Umbilical cord (tissue), 2 donors: Measurements from ENCODE around the gene PPM1H. TPM values are rescaled to one million over a fixed set of nuclear protein-coding genes. Genes with fewer than 3 reads are reported as not detected.

Experiments
- DNase-seq: peaks from one replicate; pipeline ENCODE4 v3.0.0-alpha.2; 2015; ENCODE audit warnings: low spot score
- total RNA-seq: library from RNA; depleted of rRNA; stranded (reverse); fragments of >200 nt; gene quantifications from one replicate; pipeline ENCODE4 v1.2.3, GENCODE V29; 2014; ENCODE audit warnings: low replicate concordance; ENCODE audit not compliant: insufficient read depth

Gene PPM1H
- total RNA-seq, 1 donor from 2014 or later, result 1.9 TPM

GRCh38 chr12:62654326-62655241, 280.4 kb downstream of the PPM1H start:
- no peak for DNase-seq

GRCh38 chr12:62653740-62654139, 281.2 kb downstream of the PPM1H start:
- no peak for DNase-seq

DNA sequence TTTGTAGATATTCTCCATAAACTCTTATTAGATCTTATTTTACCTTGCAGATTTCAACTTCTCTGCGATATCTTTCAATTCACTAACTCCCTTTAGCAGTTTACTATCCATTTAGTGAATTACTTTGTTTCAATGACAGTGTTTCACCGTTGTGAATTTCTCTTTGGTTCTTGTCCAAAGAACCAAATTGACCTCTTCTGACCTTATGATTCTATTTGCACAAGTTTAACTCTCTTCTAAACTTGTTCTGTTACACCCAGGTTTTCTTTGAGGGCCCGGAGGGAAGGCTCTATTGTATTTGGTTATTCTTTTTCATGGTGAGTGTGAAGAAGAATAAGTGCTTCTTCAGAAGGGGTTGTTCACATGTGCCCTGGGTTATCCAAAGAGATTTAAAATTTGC, 281.6 kb downstream of the PPM1H start:
- DNase-seq, result no peak

DNA sequence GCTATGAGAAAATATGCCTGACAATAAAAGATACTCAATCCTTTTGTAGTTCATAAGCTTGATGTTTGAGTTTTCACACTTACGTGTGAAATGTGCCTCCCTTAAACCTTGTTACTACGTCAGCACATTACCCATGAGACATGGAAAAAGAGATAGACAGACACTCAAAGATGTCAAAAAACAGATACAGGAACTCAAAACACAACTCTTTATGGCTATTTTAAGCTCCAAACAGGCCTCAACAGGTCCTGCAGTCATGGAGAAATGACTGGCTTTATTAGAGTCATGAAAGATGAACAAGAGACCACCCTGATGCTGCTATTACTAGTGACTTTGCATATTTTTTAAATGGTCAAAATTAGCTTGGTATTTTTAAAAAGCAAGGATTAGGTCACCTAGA, 283.8 kb downstream of the PPM1H start:
- DNase-seq, result no peak

DNA sequence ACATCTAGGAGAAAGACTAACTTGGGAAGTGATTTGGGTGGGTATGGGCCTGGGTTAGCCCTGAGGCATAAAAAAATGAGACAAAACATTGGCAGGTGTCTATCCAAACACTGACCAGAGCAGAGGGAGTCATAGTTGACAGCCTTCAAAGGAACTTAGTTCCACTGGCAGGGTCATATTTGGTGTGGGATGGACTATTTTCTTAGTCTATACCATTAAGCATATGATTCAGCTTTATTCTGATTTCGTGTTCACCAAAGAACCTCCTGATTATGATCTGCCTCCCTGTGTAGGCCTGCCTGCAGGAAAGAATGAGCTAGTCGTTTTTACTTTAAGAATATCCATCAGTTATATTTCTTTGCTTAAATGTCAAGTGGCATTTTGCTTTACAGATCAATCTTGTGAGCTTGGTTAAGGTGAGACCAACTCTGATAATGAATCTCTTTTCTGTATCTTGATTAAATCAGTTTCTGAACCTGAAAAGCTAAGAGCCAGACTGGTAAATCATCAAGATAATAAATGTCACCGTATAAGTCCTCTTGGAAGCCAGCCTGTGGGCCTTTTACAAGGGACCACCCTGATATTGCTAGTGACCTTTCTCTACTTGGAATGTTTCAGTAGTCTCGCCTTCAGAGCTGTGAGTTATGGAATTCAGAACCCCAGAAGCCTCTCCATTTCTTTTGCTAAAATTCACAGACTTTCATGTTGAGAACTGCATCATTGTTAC, 285.4 kb downstream of the PPM1H start:
- peak; percentile 37 for DNase-seq

- DNase-seq, result no peak
Observed at GRCh38 chr12:62647586-62647985, 287.4 kb downstream of the PPM1H start.

GRCh38 chr12:62646566-62646965, 288.4 kb downstream of the PPM1H start:
- no peak for DNase-seq

GRCh38 chr12:62643486-62643885, 291.5 kb downstream of the PPM1H start:
- DNase-seq, result peak; percentile 62

GRCh38 chr12:62642486-62642885, 292.5 kb downstream of the PPM1H start:
- no peak for DNase-seq

GRCh38 chr12:62640910-62641448, 294.0 kb downstream of the PPM1H start:
- DNase-seq, result no peak

DNA sequence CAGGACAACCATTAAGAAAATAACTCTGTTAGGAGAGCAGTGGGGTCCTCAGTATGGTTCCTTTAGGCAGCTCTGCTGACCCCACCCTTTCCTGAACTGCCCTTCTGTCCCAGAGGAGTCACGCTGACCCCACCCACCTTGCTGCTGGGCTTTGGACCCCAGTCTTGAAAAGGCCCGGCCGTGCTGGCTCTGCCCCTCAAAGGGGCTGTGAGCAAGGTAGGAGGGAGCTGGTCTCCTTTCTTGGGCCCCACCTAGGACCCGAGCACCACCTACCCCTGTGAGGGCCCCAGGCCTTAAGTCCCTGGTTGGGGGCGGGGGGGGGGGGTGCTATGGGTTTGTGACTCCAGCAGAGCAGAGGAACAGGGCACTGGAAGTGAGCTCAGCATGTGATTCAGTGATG, 297.3 kb downstream of the PPM1H start:
- no peak for DNase-seq

DNA sequence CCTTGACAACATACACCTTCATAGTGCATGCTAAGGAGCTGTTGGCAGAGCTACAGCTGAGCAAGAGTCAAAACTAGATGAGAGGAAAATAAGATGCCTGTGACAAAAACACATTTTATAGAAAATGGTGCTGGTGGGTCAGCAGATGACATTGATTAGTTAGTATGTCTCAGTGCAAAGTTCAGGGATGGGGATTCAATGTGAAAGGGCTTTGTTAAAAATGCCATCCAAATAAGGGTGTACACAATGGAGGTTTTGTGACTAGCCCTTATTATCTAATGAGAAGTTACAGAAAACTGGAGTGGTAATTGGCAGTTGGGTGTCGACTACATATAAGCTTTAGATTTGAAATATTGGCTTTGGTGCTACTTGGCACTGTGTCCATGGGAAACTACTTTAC, 299.3 kb downstream of the PPM1H start:
- DNase-seq, result no peak

DNA sequence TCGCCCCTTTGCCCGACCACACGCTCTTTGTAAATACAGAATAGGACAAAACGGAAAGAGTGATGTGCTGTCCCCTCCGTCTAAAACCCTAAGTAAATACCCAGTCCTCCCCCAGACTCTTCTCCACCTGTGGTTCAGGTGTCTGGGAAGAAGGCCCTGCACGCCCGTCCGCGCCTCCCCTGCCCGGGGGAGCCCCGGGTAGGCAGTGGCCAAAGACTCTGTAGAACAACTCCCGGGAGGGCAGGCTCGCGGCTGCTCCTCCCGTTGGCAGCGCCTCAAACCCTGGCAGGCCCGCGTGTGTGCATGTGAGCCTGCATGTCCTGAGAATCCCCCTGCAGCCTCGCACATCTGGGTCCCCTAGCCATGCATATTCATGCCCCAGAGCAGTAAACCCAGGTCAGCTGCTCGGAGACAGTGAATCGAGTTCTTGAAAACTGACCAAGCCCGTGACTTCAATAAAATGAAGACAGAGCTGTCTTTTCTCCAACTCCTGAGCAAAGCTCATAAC, 302.5 kb downstream of the PPM1H start:
- DNase-seq, result peak; percentile 67

- DNase-seq, result peak; percentile 66
Observed at GRCh38 chr12:62631471-62632410, 303.2 kb downstream of the PPM1H start.

- no peak for DNase-seq
Observed at GRCh38 chr12:62629971-62630739, 304.8 kb downstream of the PPM1H start.

- no peak for DNase-seq
Observed at GRCh38 chr12:62629413-62629812, 305.5 kb downstream of the PPM1H start.

- DNase-seq, result no peak
Observed at GRCh38 chr12:62627181-62627580, 307.8 kb downstream of the PPM1H start.

- DNase-seq, result peak; percentile 22
Observed at GRCh38 chr12:62625228-62625627, 309.7 kb downstream of the PPM1H start.

DNA sequence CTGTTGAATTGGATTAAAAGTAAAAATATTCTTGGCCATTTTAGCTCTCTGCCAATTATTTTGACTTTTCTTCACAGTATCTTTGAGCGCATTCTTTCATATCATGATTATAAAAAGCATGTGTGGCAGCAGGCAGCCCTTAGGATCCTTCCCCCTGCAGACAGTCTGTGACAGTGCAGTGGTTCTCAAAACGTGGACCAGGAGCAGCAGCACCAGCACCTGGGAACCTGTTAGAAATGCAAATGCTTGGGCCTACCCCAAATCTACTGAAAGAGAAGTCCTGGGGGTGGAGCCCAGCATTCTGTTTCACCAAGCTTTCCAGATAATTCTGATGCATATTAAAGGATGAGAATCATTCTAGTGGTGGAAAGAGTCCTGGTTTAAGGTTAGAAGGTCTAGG, 312.8 kb downstream of the PPM1H start:
- DNase-seq, result no peak

GRCh38 chr12:62621101-62621638, 313.8 kb downstream of the PPM1H start:
- no peak for DNase-seq
